NCI-H1694 (cell line): ENCODE results near the gene ECT2L.

Experiments
- DNase-seq: peaks from one replicate; lab custom pipeline; 2025; lab: John Stamatoyannopoulos, UW

ECT2L gene

DNA sequence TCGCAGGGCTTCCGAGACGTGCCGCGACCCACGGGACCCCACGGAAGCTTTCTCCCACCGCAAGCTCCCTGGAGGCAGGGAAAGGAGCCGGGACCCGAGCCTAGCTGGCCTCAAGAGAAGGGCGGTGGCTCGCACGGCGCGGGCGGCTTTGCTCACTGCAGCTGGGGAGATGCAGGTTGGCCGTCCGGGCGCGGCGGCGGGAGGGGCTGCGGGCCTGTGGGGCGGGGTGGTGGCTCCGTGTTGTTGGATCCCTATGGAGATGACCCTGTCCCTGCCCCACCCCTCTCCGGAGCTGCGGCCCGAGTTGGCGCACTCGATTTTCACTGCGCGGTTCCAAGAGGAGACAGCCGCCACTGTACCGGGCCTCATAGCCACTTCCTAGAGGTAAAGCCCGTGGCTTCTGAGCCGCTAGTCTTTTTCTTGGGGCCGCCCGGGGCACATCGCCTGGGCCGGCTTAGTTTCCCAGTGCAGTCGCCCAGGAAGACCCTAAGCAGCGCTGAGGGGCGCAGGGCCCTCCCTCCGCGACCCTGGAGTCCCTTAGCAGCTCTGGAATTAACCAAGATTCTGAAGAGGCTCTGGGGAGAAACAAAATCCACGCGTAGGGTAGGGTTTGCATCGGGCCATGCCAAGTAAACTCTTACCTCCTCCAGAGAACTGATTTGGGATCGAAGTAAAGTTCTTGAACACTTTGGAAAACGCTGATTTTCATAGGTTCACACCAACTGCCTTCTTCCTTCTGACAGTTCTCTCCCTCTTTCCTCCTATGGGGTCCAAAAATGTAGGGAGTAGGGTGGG, at the start of gene ECT2L:
Gene ECT2L, plus strand, starts transcription at position 279 of the 795 bp plus-strand sequence. CDS start 17,188 bp downstream, outside the sequence.
- DNase-seq, result no peak

DNA sequence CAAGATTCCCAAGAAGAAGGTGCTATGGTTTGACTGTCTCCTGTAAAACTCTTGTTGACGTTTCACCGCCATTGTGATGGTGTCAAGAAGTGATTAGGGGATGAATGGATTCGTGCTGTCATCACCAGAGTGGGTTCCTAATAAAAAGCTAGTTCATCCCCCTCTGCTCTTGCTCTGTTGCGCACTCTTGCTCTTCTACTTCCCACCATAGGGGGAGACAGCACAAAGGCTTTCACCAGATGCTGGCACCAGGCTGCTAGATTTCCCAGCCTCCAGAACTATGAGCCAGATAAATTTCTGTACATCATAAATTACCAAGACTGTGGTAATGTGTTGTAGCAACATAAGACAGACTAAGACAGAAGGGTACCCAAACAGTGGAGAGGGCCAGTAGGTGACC, 43.9 kb upstream of the ECT2L start:
- DNase-seq, result no peak

- no peak for DNase-seq
Measured at GRCh38 chr6:138757136-138757535, 38.8 kb upstream of the ECT2L start.

GRCh38 chr6:138765896-138766655, 29.8 kb upstream of the ECT2L start:
- peak; percentile 43 for DNase-seq

GRCh38 chr6:138769102-138769676, 26.7 kb upstream of the ECT2L start:
- DNase-seq, result no peak

DNA sequence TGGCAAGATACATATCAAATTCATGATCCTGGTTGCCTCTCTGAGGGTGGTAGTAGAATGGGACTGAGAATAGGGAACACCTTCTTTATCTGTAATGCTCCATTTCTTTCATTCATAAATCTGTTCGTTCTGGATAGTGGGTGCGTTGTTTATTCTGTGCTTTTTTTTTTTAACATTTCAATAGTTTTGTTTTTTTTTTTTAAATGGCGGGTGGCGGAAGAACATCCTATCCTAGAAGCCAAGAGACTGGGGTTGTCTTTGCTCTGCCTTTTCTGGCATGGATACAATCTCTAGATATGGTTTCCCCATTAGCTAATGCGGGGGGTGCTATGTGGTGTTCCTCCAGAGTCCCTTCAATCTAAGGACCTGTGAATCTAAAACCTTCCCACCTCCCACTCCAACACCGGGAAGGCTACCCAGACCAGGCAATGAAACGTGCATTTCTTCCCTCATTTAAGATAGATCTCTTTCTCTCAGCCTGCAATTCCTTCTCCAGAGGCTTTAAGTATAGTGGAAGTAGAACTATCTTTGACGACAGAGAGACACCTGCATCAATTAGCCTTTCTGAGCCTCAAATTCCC, 23.2 kb upstream of the ECT2L start:
- DNase-seq, result no peak

DNA sequence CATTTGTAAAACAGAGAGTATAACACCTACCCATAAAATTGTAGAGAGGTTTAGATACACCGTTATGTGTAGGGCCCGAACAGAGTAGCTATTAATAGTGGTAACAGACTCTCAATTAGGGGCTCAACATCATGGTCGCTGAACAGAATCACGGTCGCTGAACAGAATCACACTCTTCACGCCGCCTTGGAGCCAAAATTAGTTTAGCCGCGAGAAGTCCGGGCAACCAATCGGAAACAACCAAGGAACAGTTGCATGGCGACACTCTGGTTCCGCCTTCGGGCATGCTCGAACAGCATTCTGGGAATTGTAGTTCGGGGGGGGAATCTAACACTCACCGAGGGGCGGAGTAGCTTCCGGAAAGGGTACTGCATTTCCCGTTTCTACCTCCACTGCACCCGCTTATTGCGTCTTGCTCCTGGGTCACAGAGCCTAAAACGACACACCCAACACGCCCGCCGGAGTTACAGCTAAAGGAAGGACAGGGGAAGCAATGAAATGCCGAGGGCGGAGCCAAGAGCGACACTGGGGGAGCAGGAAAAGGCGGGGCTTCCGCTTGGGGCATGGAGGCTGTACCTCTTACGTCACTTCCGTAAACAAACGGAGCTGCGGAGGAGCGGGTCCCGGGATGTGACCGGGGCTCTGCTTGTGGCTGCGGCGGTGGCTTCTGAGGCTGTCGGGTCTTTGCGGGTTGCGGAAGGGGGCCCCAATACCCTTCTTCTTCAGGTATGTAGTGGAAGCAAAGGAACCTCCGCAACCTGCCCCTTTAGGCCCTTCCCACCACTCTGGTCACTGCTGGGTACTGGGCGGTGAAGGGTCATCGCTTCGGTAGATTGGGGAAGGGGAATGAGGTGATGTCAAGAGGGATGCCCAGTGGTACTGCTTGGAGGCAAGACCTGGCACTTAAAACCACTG, 22.5 kb upstream of the ECT2L start, which contains the start of gene CCDC28A:
Gene CCDC28A, plus strand, starts transcription at position 593 of the 915 bp plus-strand sequence. CDS start 2,352 bp downstream, outside the sequence.
- peak; percentile 93 for DNase-seq

DNA sequence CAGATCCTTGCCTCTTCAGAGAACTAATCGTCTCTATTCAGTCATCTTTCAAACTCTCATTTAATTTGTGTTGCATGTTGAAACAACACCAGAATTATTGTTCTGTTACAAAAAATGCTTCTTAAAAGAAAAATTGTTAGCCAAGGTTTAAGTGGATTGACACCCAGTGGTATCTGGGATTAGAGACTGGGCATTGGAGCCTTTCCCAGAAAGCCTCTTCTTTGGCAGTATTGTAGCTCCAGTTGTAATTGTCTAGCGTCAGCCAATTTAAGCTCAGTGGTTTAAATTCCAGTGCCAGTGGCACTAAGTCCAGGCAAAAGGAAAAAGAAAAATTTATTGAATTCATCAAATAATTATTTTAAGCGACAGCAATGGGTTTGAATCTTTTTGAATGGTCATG, 21.5 kb upstream of the ECT2L start:
- DNase-seq, result no peak

DNA sequence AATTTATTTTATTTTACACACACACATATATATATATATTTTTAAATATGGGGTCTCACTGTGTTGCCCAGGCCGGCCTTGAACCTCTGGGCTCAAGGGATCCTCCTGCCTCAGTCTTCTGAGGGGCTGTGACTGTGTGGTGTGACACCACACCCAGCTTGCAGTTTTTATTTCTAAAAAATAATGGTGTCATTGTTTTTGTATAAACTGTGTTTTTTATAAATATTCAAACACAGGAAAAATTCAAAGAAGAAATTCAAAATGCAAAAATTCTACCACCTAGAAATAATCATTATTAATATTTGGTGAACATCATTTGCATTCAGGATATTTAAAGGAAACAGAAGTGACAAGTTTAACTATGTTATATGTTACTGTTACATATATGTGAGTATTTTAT, 19.2 kb upstream of the ECT2L start:
- DNase-seq, result no peak

DNA sequence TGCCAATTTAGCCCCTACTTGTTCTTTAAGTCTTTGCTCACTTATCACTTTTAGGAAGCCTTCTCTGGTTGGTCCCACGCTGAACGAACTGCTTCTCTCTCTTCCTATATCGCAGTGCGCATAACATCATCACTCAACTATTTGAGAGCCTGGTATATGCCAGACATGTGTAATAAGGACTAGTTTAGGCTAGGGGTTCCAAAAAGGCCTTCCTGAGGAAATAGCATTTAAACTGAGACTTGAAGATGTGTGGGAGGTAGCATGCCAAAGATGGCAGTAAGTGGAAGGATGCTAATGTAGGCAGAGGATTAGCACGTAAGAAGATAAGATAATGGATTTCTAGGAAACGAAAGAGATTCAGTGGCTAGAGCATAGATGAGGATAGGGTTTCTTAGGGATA, 17.6 kb upstream of the ECT2L start:
- no peak for DNase-seq

GRCh38 chr6:138782243-138782642, 13.6 kb upstream of the ECT2L start:
- DNase-seq, result no peak

DNA sequence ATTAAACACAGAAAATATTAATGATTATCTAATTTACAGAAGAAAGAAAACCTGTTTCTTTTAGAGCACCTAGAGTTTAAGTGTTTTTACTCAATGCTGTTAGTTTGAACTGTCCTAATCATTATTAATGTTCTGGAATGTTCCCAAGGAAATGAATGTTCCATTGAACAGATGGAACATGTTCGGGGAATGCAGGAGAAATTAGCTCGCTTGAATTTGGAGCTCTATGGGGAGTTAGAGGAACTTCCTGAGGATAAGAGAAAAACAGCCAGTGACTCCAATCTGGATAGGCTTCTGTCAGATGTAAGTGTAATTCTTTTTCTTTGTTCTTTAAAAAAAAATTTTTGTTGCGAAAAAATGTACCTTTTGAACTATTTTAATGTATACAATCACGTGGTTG, 10.8 kb upstream of the ECT2L start:
- peak; percentile 13 for DNase-seq

GRCh38 chr6:138785980-138786379, 9.9 kb upstream of the ECT2L start:
- DNase-seq, result peak; percentile 23

GRCh38 chr6:138787138-138787537, 8.7 kb upstream of the ECT2L start:
- DNase-seq, result no peak

- no peak for DNase-seq
Measured at GRCh38 chr6:138796771-138797170, 884 bp downstream of the ECT2L start.

- DNase-seq, result no peak
Measured at GRCh38 chr6:138797806-138798446, 2.0 kb downstream of the ECT2L start.

GRCh38 chr6:138800377-138801150, 4.7 kb downstream of the ECT2L start:
- no peak for DNase-seq

DNA sequence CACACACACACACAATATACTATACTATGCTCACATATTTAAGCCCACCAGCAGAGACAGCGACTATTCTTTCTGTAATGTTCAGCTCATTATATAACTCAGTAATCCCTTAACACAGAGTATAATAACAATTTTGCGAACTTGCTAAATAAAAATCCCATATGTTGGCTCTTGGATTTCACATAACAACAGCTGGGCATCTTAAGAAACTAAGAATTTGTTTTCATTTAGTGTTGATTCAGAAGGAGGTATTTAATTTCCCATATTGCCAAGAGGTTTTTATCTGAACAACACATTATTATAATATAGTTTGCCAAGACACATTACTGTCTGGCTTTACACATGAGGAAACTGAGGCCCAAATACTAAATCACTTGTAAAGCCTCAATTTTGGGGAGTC, 7.4 kb downstream of the ECT2L start:
- DNase-seq, result no peak

- no peak for DNase-seq
Measured at GRCh38 chr6:138803861-138804260, 8.0 kb downstream of the ECT2L start.
